Measurements from ENCODE around the gene NOL6.
"Not testable (repeated sequence)": the region's sequence is repeated elsewhere in the genome, so short reads cannot be mapped to it uniquely, and the experiment has no call there.

NOL6 gene

DNA sequence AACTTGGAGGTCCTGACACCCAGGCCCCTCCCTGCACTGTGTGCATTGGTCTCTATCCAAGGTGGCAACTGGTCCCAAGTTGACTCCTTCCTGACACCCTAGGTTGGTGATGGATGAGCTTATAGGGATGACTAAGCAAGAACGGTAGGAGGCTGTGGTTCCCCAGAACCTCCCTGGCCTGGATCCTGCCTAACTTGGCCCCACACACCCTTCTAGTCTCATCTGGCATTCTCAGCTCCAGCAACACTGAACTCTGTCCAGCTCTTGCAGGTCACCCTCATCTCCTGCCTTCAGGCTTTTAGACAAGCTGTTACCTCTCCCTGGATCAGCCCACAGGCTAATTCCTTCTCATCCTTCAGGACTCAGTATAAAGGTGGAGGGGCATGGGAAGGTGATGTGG lies 42.8 kb downstream of the NOL6 start:
- DNase-seq = no peak

DNA sequence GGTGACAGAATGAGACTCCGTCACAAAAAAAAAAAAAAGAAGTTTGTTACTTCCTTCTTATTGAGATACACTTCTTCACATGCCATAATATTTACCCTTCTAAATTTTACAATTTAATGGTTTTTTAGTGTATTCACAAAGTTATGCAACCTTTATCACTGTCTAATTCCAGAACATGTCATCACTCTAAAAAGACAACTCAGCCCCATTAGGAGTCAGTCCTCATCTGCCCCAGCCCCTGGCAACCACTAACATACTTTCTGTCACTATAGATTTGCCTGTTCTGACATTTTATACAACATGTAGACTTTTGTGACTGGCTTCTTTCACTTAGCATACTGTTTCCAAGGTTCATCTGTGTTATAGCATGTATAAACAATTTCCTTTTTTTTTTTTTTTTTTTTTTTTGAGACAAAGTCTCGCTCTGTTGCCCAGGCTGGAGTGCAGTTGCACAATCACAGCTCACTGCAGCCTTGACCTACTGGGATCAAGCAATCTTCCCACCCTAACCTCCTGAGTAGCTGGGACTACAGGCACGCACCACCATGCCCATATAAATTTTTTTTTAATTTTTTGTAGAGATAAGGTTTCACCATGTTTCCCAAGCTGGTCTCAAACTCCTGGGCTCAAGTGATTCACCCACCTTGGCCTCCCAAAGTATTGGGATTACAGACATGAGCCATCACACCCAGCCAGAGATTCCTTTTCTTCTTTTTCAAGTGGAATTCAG lies 44.3 kb downstream of the NOL6 start:
- no peak for DNase-seq

DNA sequence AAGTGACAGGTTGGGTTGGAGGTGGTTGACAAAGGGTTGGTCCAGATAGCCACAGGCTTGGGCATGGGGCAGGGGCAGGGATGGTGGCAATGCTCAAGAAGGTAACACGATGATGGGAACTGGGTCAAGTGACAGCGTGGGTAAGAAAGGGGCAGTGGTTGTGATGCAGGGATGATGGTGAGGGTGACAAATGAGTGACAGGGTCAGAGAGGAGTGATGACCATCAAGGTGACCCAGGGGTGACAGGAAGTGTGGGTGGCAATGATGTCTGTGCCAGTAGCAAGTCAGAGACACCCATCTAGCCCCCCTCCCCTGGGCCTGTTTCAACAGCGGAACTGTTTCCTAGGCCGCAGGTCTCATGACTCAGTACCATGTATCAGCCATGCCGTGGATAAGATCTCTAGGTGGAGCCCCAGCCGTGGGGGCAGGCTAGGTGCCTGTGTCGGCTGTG lies 46.9 kb downstream of the NOL6 start:
- peak; percentile 11 for DNase-seq

DNA sequence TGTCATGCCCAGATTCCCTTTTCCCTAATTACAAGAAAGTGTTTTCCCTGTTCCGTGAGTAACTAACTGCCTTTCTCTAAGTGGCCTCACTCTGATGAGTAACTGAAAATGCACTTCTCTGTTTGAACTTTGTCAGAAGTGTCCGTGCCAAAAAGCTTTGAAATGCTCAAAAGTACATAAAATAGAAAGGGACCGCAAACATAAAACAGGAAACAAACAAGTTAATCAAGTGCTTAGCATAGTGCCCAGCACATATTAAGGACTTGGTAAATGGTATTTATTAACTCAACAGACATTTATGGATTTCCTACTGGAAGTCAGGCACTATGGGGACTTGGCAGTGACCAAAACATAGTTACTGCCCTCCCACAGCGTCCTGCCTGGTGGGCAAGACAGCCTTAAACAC lies 48.6 kb downstream of the NOL6 start:
- DNase-seq = no peak

DNA sequence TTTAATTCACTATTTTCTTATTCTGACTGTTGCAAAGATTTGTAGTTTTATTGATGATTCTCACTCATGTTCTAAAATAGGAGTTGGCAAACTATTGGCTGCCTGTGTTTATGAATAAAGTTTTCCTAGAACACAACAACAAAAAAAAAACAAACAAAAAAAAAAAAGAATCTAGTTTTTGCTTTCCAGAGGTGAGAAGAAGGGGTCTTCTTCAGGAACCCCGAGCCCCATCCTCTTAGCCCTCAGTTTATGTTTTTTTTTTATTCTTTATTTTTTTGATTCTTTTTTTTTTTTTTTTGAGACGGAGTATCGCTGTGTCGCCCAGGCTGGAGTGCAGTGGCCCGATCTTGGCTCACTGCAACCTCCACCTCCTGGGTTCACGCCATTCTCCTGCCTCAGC lies 49.2 kb downstream of the NOL6 start:
- DNase-seq = not testable (repeated sequence)

DNA sequence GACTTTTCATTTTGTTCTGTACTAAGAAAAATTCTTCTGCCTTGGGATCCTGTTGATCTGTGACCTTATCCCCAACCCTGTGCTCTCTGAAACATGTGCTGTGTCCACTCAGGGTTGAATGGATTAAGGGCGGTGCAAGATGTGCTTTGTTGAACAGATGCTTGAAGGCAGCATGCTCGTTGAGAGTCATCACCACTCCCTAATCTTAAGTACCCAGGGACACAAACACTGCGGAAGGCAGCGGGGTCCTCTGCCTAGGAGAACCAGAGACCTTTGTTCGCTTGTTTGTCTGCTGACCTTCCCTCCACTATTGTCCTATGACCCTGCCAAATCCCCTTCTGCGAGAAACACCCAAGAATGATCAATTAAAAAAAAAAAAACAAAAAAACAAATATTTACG lies 49.7 kb downstream of the NOL6 start:
- not testable (repeated sequence) for DNase-seq

DNA sequence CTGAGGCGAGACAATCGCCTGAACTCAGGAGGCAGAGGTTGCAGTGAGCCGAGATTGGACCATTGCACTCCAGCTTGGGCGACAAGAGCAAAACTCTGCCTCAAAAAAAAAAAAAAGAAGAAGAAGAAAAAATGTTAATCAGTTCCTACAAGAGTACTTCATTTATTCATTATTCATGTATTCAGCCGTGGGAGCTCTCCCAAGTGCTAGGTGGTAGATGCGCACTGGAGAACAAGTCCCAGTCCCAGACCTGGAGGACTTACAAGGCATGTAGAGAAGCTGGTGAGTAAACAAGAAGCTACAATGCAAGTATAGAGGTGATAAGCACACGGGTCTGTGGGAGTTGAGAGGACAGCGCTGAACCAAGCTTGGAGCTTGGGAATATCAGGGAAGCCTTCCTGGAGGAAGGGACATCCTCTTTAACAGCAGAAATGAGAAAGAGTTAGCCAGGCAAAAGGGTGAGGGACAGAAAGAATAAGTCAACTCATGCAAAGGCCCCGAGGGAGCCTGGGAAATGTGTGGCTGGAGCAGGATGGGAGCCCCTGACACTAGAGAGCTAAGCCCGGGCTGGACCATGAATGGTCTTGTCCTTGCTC lies 53.9 kb downstream of the NOL6 start:
- DNase-seq = no peak

DNA sequence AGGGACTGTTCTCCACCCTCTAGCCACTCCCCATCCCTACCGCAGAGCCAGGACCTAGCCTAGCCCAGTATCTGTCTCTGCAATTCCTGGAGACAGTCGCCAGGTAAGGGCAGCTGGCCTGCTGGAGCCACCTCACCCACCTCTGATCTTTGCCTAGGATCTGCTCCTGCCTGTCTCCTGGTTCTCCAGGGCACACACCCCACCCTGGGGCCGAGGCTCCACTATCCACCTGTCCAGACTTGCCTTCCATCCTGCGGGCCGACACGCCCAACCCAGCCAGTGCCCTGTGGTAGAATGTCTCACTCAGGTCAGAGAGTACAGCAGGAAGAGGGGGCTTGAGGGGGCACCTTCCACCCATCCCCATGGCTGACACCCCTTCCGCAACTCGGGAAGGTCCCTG lies 55.6 kb downstream of the NOL6 start:
- DNase-seq = no peak

DNA sequence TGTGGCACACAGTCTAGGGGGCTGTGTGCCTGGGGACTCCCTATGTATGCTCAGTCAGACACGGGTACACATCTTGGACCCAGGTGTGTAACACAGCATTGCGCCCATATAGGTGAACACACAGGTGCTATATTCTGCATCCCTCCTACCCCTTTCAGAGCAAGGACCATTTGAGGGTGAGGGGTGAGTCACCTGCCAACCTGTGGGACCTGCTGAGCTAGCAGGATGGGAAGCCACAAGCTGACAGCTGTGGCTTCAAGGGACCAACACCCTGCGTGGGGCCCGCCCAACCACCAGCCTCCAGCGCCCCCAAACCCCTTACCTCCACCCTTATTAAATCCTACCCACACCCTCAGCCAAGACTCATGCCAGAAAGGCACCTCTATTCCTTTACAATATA lies 56.7 kb downstream of the NOL6 start:
- DNase-seq = peak; percentile 57

DNA sequence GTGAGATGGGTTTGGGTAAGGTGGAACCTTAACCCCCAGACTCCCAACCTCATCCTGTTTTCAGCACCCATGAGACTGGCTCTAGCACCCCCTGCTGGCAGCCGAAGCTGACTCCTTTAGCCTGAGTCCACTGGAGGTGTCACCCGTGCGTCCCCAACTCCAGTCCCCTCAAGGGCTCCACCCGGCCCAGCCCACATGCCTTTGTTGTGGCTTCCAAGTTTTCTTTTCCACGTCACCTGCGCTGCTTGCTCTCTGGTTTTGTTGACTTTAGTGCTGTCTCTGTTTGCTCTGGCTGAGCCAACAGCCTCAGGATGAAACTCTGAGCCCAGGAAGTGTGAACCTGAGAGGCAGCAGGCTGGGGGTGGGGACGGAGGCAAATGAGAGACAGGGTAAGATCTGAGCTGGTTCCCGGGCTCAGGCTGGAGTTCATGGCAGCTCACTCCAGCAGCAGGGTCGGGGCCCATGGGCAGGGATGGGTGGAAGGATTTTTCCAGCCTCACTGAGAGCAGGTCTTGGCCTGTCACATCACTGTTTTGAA lies 58.2 kb downstream of the NOL6 start:
- peak; percentile 98 for DNase-seq

DNA sequence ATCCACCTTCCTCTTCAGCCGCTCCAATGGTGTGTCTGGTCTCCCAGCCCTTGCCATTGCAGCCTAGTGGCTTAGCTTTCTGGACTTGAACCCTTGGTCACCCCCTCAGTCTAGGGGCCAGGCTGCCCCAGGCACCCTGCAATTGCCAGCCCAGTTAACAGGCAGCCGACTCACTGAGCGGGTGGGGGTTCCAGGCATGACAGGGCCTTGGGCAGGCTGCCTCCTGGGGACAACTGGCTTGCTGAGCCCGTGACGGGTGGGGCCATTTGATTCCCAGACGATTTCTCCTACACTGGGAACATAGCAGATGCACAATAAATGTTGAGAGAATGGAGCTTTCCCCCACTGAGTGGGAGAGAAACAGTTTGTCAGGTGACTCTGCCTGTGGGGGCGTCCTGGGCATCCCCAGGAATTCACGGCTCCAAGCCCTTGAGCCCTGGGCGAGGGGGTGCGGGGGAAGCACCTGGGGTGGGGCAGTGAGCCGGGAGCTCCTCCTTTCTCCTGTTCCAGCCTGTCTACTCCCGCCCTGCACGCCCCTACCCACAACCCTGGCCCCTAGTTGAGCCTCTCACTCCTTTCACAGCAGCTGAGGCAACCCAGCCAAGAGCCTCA lies 58.7 kb downstream of the NOL6 start:
- no peak for DNase-seq

DNA sequence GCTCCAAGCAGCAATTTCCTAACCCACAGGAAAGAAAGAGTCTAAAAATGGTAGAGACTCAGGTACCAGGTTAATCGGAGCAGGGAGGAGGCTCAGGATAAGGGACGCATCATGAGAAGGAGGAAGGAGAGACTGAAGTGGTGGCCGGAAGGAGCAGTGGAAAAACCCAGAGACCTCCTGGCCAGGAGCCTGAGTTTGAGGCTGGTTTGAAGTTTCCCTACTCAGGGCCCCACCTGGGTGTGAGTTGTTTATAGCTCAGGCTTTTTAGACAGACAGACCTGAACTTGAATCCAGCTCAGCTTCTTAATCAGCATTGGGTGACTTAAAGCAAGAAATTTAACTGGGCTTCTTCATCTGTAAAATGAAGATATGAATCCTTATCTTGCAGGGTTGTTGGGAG lies 59.5 kb downstream of the NOL6 start:
- no peak for DNase-seq
